ENCODE data around the gene PCDH17. TPM values are rescaled to one million over a fixed set of nuclear protein-coding genes. Genes with fewer than 3 reads are reported as not detected.

Gene PCDH17
- total RNA-seq, 1 donor from 2014 or later, result 9.4 TPM

DNA sequence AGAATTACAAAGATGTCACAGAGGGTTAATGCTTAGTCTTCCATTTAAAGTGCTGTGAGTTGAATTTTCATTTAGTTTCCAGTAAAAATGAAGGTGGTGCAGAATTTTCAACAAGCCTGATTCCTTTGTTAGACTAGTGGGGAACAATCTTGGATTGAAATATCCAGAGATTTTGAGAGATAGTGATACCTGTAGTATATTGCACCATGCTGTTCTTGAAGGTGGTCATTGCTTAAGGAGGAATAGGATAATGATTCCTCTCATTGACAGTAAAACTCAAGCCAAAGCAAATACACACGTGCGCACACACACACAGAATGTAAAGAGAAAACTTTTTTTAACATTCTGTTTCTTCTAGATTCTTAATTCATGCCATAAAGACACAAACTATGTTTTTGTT, 5.3 kb downstream of the PCDH17 start:
- DNase-seq (ENCODE audit: low spot score), result no peak

DNA sequence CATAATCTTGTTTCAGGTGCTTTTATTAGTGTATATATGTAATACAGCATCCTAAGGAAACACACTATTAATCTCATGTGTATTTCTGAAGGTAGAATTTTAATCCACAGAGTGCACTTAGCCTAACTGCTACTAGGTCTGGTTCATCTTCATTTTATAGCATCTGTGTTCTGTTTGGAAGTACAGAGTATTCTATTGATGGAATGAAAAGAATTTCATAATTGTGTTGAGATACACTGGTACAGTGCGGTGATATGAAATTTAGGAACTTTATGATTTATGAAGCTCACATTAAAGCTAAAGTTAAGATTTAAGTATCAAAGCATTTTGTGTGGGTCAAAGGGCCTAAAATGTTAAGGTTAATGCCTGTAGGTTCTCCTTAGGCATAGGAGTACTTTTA, 6.0 kb downstream of the PCDH17 start:
- no peak for DNase-seq (ENCODE audit: low spot score)

- DNase-seq (ENCODE audit: low spot score), result no peak
Measured at GRCh38 chr13:57638186-57638890, 6.8 kb downstream of the PCDH17 start.

GRCh38 chr13:57640607-57641006, 9.1 kb downstream of the PCDH17 start:
- DNase-seq (ENCODE audit: low spot score), result no peak

DNA sequence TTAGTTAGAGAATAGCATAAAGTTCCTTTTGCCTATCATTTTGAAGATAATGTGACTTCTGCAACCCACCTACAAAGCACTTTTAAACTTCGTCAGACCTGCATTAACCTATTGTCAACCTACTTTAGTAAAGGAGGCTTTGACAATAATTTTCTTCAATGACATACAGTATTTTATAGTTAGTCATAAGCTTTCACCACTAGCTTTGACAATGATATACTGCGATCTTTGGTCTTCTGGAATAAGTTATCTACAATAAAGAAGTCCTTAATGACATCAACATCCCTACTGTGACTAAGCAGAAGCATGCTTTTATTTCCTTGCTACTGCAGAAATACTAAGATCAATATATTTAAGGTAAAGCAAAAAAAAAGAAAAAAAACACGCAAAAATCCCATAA, 9.5 kb downstream of the PCDH17 start:
- DNase-seq (ENCODE audit: low spot score), result no peak

DNA sequence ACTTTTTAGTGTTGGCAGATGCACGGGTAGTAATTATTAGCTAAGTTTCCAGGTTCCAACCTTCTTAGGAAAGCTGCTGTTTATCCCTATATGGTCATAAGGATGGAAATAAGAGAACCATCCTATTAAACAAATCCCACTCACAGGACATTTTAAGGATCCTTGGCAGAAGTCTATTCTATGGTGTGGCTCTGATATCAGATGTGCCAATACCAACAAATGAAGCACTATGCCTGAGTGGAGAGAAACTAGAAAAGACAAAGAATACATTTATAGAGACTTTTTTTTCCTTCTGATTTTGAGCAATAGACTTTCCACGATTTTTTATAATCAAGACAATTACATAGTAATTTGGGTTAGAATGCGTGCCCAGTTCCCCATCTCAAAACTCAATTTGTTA, 12.6 kb downstream of the PCDH17 start:
- no peak for DNase-seq (ENCODE audit: low spot score)

DNA sequence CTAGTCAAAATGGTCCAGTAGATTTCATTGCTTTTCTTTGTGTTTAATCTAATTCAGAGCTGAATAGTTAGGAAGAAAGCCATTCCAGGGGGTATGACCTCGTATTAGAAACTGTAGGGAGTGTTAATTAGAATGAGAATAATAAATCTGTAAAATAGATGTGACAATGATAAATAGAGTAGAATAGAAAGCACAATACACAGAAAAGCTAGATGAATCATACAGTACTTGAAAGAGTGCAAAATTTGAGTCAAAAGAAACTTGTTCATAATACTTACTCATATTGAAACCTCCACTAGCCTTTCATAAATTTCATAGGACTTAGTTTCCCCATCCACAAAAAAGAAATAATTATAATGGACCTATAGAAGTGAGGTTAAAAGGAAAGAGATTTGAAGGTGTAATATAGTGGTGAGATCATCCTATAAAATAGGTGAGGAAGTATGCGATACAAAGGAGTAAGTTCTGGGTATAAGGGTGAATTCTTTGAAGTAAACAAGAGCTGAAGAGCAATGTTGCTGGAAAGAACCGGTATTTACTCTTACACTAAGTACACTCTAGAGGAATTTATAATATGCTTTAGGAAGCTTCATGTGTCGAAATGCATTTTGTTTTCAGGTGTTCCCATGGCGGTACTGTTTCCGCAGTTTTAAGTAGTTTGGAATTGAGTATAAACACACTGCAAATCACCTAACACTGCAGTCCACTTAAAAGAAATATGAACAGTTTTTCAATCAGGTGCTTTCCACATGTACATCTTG, 21.9 kb downstream of the PCDH17 start:
- DNase-seq (ENCODE audit: low spot score), result no peak

DNA sequence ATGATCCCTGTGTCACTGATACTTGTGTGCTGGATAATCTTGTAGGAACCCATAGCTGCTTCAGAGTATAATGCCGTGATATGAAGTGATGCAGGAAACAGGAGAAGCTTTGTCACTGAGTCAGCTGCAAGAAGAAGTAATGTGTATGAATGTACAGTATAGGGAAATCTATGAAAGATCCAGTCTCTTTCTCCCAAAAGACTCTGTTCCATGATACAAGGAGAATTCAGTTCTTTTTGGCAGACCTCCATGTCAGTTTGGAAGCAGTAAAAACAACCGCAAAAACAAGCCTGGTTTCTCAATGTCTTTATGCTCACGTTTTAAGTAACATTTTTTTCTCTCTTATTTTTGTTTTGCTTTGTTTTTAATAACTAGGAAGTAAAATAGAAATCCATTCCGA, 33.9 kb downstream of the PCDH17 start:
- DNase-seq (ENCODE audit: low spot score), result no peak

DNA sequence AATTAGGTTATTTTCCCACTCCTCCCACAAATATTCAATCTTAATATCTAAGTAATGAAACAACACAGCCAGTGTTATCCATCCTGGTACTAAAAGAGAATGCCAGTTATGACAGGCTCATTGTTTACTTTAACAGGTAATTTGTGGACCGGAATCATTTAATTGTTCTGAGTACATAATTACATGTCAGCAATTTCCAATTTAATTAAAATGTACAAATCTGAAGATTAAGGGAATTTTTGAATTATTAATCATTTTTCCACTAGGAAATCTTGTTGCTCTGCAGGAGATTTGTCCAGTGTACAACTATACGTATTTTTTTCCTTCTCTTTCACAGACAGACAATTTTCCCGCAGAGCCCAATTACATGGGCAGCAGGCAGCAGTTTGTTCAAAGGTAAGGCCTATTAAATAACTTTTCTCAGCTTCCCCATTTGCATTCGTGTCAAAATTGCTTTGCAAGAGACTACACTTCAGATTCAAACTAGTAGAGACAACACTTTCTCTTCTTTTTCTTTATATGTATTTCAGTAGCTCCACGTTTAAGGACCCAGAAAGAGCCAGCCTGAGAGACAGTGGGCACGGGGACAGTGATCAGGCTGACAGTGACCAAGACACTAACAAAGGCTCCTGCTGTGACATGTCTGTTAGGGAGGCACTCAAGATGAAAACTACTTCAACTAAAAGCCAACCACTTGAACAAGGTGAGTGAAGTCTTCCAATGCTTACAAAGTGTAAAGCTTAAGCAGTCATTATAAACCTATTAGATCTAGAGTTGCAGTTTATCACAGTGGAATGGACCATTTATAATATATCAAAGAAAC, 34.8 kb downstream of the PCDH17 start:
- no peak for DNase-seq (ENCODE audit: low spot score)

DNA sequence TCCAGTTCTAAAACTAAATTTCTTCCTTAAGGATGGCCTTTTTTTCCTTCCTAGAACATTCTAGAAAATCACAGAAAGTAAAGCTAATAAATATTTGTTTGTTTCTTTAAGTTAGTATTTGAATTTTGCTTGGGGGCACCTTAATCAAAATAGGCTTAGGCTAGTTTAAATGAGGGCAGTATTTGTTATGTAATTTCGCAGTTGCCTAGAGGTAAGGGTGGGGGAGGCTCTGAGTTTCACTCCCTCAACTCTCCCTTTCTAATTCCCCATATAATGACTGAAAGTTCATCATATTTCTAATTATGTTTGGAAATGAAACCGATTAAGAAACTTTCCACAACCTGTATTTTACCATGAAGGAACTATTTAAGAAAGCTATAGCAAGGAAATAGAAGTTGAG, 40.6 kb downstream of the PCDH17 start:
- DNase-seq (ENCODE audit: low spot score), result no peak

DNA sequence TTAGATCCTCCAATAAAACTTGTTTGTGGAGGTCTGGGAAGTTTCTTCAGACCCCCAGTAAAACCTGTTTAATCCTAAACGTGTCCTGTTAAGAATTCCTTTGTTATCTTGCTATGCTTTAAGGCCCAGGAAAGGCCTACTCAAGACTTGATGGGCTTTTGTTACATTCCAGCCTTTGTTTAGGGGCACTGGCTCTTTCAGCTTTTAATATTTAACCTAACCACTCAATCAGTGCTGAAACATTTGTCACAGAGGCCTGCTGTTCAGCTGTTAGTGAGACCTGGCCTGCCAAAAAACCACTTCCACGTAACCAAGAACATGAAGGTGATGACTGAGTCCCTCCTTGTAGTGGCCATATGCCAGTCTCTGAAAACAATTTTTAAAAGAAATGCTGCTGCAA, 41.7 kb downstream of the PCDH17 start:
- DNase-seq (ENCODE audit: low spot score), result no peak

- DNase-seq (ENCODE audit: low spot score), result no peak
Measured at GRCh38 chr13:57675526-57675925, 44.0 kb downstream of the PCDH17 start.

DNA sequence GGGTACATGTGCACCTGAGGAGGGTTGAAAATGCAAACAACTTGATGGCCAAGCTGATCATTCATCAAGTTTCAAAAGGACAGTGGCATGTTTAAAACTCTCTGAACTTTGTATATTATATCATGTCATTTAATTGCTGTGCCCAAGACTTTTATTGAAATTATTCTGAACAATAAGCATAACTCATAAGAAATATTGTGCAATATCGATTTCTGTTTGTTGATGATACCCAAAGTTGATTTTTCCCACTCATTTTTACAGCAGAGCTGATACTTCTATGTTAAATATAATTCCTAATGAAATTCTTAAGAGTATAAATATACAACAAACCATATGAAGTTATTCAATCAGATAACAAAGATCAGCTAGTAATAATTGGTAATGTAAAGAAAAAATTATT, 49.1 kb downstream of the PCDH17 start:
- DNase-seq (ENCODE audit: low spot score), result no peak

- no peak for DNase-seq (ENCODE audit: low spot score)
Measured at GRCh38 chr13:57682128-57682716, 50.7 kb downstream of the PCDH17 start.

DNA sequence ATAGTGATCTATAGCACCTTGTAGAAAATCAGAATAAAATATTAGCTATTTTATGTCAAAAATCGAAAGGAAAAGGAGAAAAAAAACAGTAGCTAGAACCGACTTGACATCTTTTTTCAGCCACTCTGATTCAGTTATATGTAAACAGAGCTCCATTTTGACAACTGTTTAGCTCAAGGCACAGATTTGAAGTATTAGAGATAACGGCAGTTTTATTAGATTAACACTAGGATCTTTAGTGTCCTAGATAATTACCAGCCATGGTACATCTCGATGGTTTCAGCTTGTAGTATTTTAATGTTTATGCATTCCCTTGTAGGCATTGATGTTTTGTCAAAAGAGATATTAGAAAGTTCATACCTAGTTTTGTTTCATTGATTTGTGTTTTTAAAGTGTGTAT, 67.3 kb downstream of the PCDH17 start:
- no peak for DNase-seq (ENCODE audit: low spot score)

- DNase-seq (ENCODE audit: low spot score), result no peak
Measured at GRCh38 chr13:57704031-57704430, 72.5 kb downstream of the PCDH17 start.

- no peak for DNase-seq (ENCODE audit: low spot score)
Measured at GRCh38 chr13:57716295-57716694, 84.8 kb downstream of the PCDH17 start.

- DNase-seq (ENCODE audit: low spot score), result no peak
Measured at GRCh38 chr13:57724486-57725272, 93.1 kb downstream of the PCDH17 start.

- no peak for DNase-seq (ENCODE audit: low spot score)
Measured at GRCh38 chr13:57725480-57725879, 93.9 kb downstream of the PCDH17 start.

DNA sequence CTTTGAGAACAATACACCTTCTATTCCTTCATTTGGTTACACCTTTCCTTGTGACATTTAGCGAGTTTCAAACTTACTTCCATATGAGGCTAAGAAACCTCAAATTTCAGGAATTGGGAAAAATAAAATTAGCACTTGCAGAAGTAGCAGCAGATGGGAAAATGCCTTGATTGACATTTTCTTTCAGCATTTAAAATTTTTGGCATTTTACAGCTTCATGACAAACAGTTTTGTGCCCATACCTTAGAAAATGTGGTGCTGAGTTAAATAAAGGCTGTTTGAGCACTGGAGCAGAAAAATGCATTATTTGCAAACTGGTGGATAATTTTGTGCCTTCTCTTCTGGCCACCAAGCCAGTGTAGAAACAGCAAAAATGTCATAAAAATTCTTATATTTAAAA, 95.4 kb downstream of the PCDH17 start:
- DNase-seq (ENCODE audit: low spot score), result no peak

- no peak for DNase-seq (ENCODE audit: low spot score)
Measured at GRCh38 chr13:57734306-57734705, 102.8 kb downstream of the PCDH17 start.
